GM23338 (cell line): ENCODE results near the gene EHMT2. TPM values are rescaled to one million over a fixed set of nuclear protein-coding genes. Genes with fewer than 3 reads are reported as not detected.
"Not testable (repeated sequence)": the region's sequence is repeated elsewhere in the genome, so short reads cannot be mapped to it uniquely, and the experiment has no call there.

Experiments
- ATAC-seq: fragments of 200-7000 bp; cut with Tn5 transposase; 3 replicates; pipeline ENCODE4 v1.9.1; 2020
- DNase-seq: peaks from one replicate; pipeline ENCODE4 v3.0.0-alpha.2; 2015; ENCODE audit warnings: low spot score
- H2AFZ ChIP-seq: fragments of 200-600 bp; sonication (generic); 2 replicates; pipeline ENCODE4 v1.8.0; 2016; ENCODE audit warnings: antibody characterized with exemption, mild to moderate bottlenecking, moderate library complexity
- H3F3A ChIP-seq: fragments of 200-600 bp; sonication (generic); replicated peaks from 2 replicates; pipeline ENCODE4 v1.8.0; 2017; ENCODE audit warnings: antibody characterized with exemption, mixed run types, low read depth
- H3K27ac ChIP-seq: fragments of 200-600 bp; sonication (generic); 2 replicates; pipeline ENCODE4 v1.6.1; 2016; ENCODE audit warnings: low read depth
- H3K27me3 ChIP-seq: fragments of 200-600 bp; sonication (generic); 2 replicates; pipeline ENCODE4 v1.8.0; 2016; ENCODE audit warnings: mild to moderate bottlenecking, mixed run types, moderate library complexity; ENCODE audit not compliant: insufficient read depth
- H3K36me3 ChIP-seq: fragments of 200-600 bp; sonication (generic); 2 replicates; pipeline ENCODE4 v1.8.0; 2016; ENCODE audit warnings: mild to moderate bottlenecking; ENCODE audit not compliant: insufficient read depth
- H3K4me1 ChIP-seq: fragments of 200-600 bp; sonication (generic); 2 replicates; pipeline ENCODE4 v1.8.0; 2016; ENCODE audit warnings: mild to moderate bottlenecking, moderate library complexity; ENCODE audit not compliant: insufficient read depth
- H3K4me2 ChIP-seq: fragments of 200-600 bp; sonication (generic); 2 replicates; pipeline ENCODE4 v1.7.1; 2017; ENCODE audit warnings: mixed run types
- H3K4me3 ChIP-seq: fragments of 200-600 bp; sonication (generic); 2 replicates; pipeline ENCODE4 v1.6.1; 2016; ENCODE audit warnings: mixed run types
- H3K79me2 ChIP-seq: fragments of 200-600 bp; sonication (generic); replicated peaks from 2 replicates; pipeline ENCODE4 v1.8.0; 2017; ENCODE audit warnings: mild to moderate bottlenecking; ENCODE audit not compliant: insufficient read depth
- H3K9me2 ChIP-seq: fragments of 200-600 bp; sonication (generic); 2 replicates; pipeline ENCODE4 v1.8.0; 2017; ENCODE audit not compliant: insufficient read depth
- H4K20me1 ChIP-seq: fragments of 200-600 bp; sonication (generic); replicated peaks from 2 replicates; pipeline ENCODE4 v1.8.0; 2017; ENCODE audit warnings: mild to moderate bottlenecking; ENCODE audit not compliant: insufficient read depth
- H3K27ac Mint-ChIP-seq: 2 replicates; pipeline ENCODE4 v1.8.0; 2020; ENCODE audit warnings: inconsistent platforms, mild to moderate bottlenecking, moderate library complexity, mixed read lengths
- H3K27me3 Mint-ChIP-seq: 3 replicates; pipeline ENCODE4 v1.8.0; 2022; ENCODE audit warnings: low read depth, mild to moderate bottlenecking, moderate library complexity, mixed read lengths, inconsistent platforms; ENCODE audit not compliant: insufficient read depth, poor library complexity
- H3K36me3 Mint-ChIP-seq: 3 replicates; pipeline ENCODE4 v1.8.0; 2021; ENCODE audit warnings: low read depth, mild to moderate bottlenecking, inconsistent platforms, moderate library complexity, mixed read lengths
- H3K4me1 Mint-ChIP-seq: 3 replicates; pipeline ENCODE4 v1.8.0; 2020; ENCODE audit warnings: mild to moderate bottlenecking, inconsistent platforms, mixed read lengths
- H3K4me3 Mint-ChIP-seq: 3 replicates; pipeline ENCODE4 v1.8.0; 2021; ENCODE audit warnings: moderate library complexity, mild to moderate bottlenecking, inconsistent platforms, mixed read lengths
- H3K9me3 Mint-ChIP-seq: 3 replicates; pipeline ENCODE4 v1.8.0; 2020; ENCODE audit warnings: moderate library complexity, mild to moderate bottlenecking, inconsistent platforms, mixed read lengths
- CTCF ChIP-seq, 2 experiments: fragments of 200-600 bp in 1 of 2; sonication (generic) in 1 of 2; conservative IDR thresholded peaks; 2 replicates each; pipeline versions ENCODE4 v1.5.1 to v1.6.1; 2016 to 2017; ENCODE audit warnings: antibody characterized with exemption in 2 of 2, low read depth in 2 of 2, mild to moderate bottlenecking in 2 of 2, moderate library complexity in 1 of 2
- ETS1 ChIP-seq: IDR thresholded peaks from 2 replicates; pipeline ENCODE4 v1.6.1; 2016; ENCODE audit warnings: antibody characterized with exemption
- EZH2 ChIP-seq: fragments of 200-600 bp; sonication (generic); IDR thresholded peaks from one replicate; pipeline ENCODE4 v1.8.0; 2017; ENCODE audit warnings: antibody characterized with exemption, mild to moderate bottlenecking, low read depth; ENCODE audit not compliant: unreplicated experiment
- EZH2phosphoT487 ChIP-seq: fragments of 200-600 bp; sonication (generic); IDR thresholded peaks from one replicate; pipeline ENCODE4 v1.8.1; 2018; ENCODE audit warnings: antibody characterized with exemption; ENCODE audit not compliant: unreplicated experiment
- JUNB ChIP-seq: IDR thresholded peaks from one replicate; pipeline ENCODE4 v1.6.1; 2016; ENCODE audit warnings: antibody characterized with exemption; ENCODE audit not compliant: unreplicated experiment
- NANOG ChIP-seq: IDR thresholded peaks from 2 replicates; pipeline ENCODE4 v1.6.1; 2016; ENCODE audit warnings: antibody characterized with exemption, borderline replicate concordance
- POLR2AphosphoS5 ChIP-seq: IDR thresholded peaks from 2 replicates; pipeline ENCODE4 v1.6.1; 2016; ENCODE audit warnings: antibody characterized with exemption, low read depth
- STAT1 ChIP-seq: IDR thresholded peaks from one replicate; pipeline ENCODE4 v1.6.1; 2016; ENCODE audit warnings: antibody characterized with exemption; ENCODE audit not compliant: unreplicated experiment
- ZNF114 ChIP-seq: fragments of 250-450 bp; sonication (Bioruptor Pico); IDR thresholded peaks from 2 replicates; pipeline ENCODE4 v1.5.0; 2020; ENCODE audit warnings: mild to moderate bottlenecking, moderate library complexity
- ZNF331 ChIP-seq: fragments of 250-450 bp; sonication (Bioruptor Pico); IDR thresholded peaks from 2 replicates; pipeline ENCODE4 v1.5.0; 2020; ENCODE audit warnings: low read depth, mild to moderate bottlenecking, moderate library complexity
- polyA plus RNA-seq: library from polyadenylated mRNA; unstranded; fragments of >200 nt; fragmentation: Nextera tagmentation; extraction: Ambion mirVana; gene quantifications from 2 replicates; pipeline ENCODE4 v1.2.1, GENCODE V29; 2016
- total RNA-seq: library from RNA; depleted of rRNA; stranded (reverse); fragments of >200 nt; shearing (Covaris generic); gene quantifications from 2 replicates; pipeline ENCODE4 v1.2.3, GENCODE V29; 2014
- TF ChIP-seq, protein P1 (sequence below): IDR thresholded peaks from one replicate; pipeline ENCODE4 v1.6.1; 2018; ENCODE audit warnings: antibody characterized with exemption; ENCODE audit not compliant: unreplicated experiment

EHMT2 gene
- total and polyA plus RNA-seq, 2 experiments from 2014 or later = 113 to 193 TPM

DNA sequence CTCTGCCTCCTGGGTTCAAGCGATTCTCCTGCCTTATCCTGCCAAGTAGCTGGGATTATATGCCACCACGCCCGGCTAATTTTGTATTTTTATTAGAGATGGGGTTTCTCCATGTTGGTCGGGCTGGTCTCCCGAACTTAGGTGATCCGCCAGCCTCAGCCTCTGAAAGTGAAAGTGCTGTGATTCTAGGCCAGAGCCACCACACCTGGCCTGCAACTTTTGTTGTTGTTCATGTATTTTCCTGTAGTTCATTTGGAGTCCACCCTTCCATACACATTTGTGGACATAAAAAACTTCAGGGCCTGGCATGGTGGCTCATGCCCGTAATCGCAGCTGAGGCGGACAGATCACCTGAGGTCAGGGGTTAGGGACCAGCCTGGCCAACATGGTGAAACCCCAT lies 55.4 kb downstream of the EHMT2 start:
- H3K4me1 ChIP-seq = peaks cover 12% of the 10 kb centered on the region
- no peak overlapping the region for H3K4me3 ChIP-seq
- no peak for TF ChIP-seq ETS1
- no peak for TF ChIP-seq EZH2
- no peak for TF ChIP-seq JUNB
- no peak for TF ChIP-seq STAT1
- TF ChIP-seq ZNF331 (CRISPR knock-in tag) = no peak
- no peak for TF ChIP-seq CTCF (conservative IDR thresholded peaks at IDR 0.05; ENCODE audit: low read depth in 2 of 2)
- no peak for TF ChIP-seq EZH2phosphoT487
- TF ChIP-seq NANOG = no peak
- no peak overlapping the region for H3K4me2 ChIP-seq
- Mint-ChIP-seq H3K4me1 (peaks cover 13% of the 10 kb centered on the region), H3K36me3 (peaks cover 46% of the 10 kb centered on the region), H3K27me3 (peaks cover 11% of the 10 kb centered on the region), H3K9me3 (no peaks in the 10 kb centered on the region; the same call in 2 of the 3 replicates), H3K4me3 (no peak overlapping the region), H3K27ac (no peak overlapping the region)
- H3K9me2 ChIP-seq = no peaks in the 10 kb centered on the region
- H3K27me3 ChIP-seq = no peaks in the 10 kb centered on the region
- peak overlapping the region; percentile 75 for H3K27ac ChIP-seq
- ATAC-seq = peak; percentile 4; the same call in 1 of the 3 replicates
- no peak overlapping the region for H2AFZ ChIP-seq
- no peak for DNase-seq
- peaks cover 20% of the 10 kb centered on the region for H3K79me2 ChIP-seq
- H3K36me3 ChIP-seq = peaks cover 37% of the 10 kb centered on the region
- peaks cover 30% of the 10 kb centered on the region for H4K20me1 ChIP-seq
- peaks cover 51% of the 10 kb centered on the region for H3F3A ChIP-seq

DNA sequence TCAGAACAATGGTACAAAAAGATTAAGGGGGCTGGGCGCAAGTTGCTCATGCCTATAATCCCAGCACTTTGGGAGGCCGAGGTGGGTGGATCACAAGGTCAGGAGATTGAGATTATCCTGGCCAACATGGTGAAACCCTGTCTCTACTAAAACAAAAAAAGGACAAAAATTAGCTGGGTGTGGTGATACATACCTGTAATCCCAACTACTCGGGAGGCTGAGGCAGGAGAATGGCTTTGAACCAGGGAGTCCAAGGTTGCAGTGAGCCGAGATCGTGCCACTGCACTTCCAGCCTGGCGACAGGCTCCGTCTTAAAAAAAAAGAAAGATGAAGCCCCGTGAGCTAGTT lies 57.7 kb downstream of the EHMT2 start:
- not testable (repeated sequence) for H3K4me3 ChIP-seq, H3K27me3 ChIP-seq, H3K4me2 ChIP-seq, H3K4me3 Mint-ChIP-seq, H3K9me3 Mint-ChIP-seq, H3K9me2 ChIP-seq, ATAC-seq, DNase-seq, H3K27ac Mint-ChIP-seq, H2AFZ ChIP-seq
- peak overlapping the region; percentile 80; the same call in 1 of the 2 replicates for H3K27ac ChIP-seq
- H4K20me1 ChIP-seq = peaks cover 40% of the 10 kb centered on the region
- peaks cover 43% of the 10 kb centered on the region for H3K79me2 ChIP-seq
- H3F3A ChIP-seq = peaks cover 69% of the 10 kb centered on the region
- H3K36me3 ChIP-seq = peaks cover 50% of the 10 kb centered on the region
- H3K36me3 Mint-ChIP-seq = peaks cover 69% of the 10 kb centered on the region
- peaks cover 21% of the 10 kb centered on the region for H3K4me1 ChIP-seq
- H3K4me1 Mint-ChIP-seq = peaks cover 24% of the 10 kb centered on the region
- peaks cover 24% of the 10 kb centered on the region for H3K27me3 Mint-ChIP-seq

DNA sequence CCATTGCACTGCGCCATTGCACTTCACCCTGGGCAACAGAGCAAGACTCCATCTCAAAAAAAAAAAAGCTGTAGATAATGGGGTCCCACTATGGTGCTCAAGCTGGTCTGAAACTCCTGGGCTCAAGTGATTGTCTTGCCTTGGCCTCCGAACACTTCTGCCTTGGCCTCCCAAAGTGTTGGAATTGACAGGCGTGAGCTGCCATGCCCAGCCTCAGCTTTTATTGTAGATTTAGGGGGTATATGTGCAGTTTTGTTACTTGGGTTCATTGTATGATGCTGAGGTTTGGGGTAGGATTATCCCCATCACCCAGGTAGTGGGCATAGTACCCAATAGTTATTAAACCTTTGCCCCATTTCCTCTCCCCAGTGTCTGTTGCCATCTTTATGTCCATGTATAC lies 58.5 kb downstream of the EHMT2 start:
- Mint-ChIP-seq H3K9me3 (peaks cover 7% of the 10 kb centered on the region; the same call in 1 of the 3 replicates), H3K27me3 (peaks cover 26% of the 10 kb centered on the region), H3K36me3 (peaks cover 70% of the 10 kb centered on the region), H3K4me3 (peak overlapping the region; percentile 97), H3K4me1 (peaks cover 26% of the 10 kb centered on the region), H3K27ac (no peak overlapping the region; the same call in 1 of the 2 replicates)
- no peaks in the 10 kb centered on the region for H3K27me3 ChIP-seq
- TF ChIP-seq NANOG (no peak), ZNF114 (no peak), POLR2AphosphoS5 (no peak), CTCF (conservative IDR thresholded peaks at IDR 0.05; ENCODE audit: low read depth in 2 of 2) (no peak), EZH2phosphoT487 (no peak)
- TF ChIP-seq, protein P1, sequence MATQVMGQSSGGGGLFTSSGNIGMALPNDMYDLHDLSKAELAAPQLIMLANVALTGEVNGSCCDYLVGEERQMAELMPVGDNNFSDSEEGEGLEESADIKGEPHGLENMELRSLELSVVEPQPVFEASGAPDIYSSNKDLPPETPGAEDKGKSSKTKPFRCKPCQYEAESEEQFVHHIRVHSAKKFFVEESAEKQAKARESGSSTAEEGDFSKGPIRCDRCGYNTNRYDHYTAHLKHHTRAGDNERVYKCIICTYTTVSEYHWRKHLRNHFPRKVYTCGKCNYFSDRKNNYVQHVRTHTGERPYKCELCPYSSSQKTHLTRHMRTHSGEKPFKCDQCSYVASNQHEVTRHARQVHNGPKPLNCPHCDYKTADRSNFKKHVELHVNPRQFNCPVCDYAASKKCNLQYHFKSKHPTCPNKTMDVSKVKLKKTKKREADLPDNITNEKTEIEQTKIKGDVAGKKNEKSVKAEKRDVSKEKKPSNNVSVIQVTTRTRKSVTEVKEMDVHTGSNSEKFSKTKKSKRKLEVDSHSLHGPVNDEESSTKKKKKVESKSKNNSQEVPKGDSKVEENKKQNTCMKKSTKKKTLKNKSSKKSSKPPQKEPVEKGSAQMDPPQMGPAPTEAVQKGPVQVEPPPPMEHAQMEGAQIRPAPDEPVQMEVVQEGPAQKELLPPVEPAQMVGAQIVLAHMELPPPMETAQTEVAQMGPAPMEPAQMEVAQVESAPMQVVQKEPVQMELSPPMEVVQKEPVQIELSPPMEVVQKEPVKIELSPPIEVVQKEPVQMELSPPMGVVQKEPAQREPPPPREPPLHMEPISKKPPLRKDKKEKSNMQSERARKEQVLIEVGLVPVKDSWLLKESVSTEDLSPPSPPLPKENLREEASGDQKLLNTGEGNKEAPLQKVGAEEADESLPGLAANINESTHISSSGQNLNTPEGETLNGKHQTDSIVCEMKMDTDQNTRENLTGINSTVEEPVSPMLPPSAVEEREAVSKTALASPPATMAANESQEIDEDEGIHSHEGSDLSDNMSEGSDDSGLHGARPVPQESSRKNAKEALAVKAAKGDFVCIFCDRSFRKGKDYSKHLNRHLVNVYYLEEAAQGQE = no peak
- H3K4me1 ChIP-seq = peaks cover 21% of the 10 kb centered on the region
- peak overlapping the region; percentile 84 for H3K4me3 ChIP-seq
- DNase-seq (no peak), ATAC-seq (no peak)
- no peak overlapping the region for H2AFZ ChIP-seq
- peak overlapping the region; percentile 99; the same call in 1 of the 2 replicates for H3K4me2 ChIP-seq
- peaks cover 50% of the 10 kb centered on the region for H3K36me3 ChIP-seq
- H3K79me2 ChIP-seq = peaks cover 43% of the 10 kb centered on the region
- peak overlapping the region; percentile 80 for H3K27ac ChIP-seq
- no peaks in the 10 kb centered on the region for H3K9me2 ChIP-seq
- H3F3A ChIP-seq = peaks cover 69% of the 10 kb centered on the region
- peaks cover 40% of the 10 kb centered on the region for H4K20me1 ChIP-seq
